T follicular helper cell (primary cell): ENCODE data around the gene EIF5AL1.
"Not testable (repeated sequence)": the region's sequence is repeated elsewhere in the genome, so short reads cannot be mapped to it uniquely, and the experiment has no call there.

ENCODE experiments used
- DNase-seq: peaks from one replicate; pipeline ENCODE4 v3.0.0-alpha.2; 2020; ENCODE audit warnings: low read depth

EIF5AL1 gene

GRCh38 chr10:79555354-79556309 lies 43.3 kb downstream of the EIF5AL1 start:
- no peak for DNase-seq

GRCh38 chr10:79556961-79557360 lies 44.6 kb downstream of the EIF5AL1 start:
- not testable (repeated sequence) for DNase-seq

GRCh38 chr10:79559726-79560125 lies 47.4 kb downstream of the EIF5AL1 start:
- DNase-seq: no peak

GRCh38 chr10:79560160-79560709 lies 47.9 kb downstream of the EIF5AL1 start, which contains the start of gene SFTPA2:
SFTPA2 (minus strand) TSS chr10:79560407; CDS start chr10:79559483, 924 bp downstream.
- DNase-seq: no peak

DNA sequence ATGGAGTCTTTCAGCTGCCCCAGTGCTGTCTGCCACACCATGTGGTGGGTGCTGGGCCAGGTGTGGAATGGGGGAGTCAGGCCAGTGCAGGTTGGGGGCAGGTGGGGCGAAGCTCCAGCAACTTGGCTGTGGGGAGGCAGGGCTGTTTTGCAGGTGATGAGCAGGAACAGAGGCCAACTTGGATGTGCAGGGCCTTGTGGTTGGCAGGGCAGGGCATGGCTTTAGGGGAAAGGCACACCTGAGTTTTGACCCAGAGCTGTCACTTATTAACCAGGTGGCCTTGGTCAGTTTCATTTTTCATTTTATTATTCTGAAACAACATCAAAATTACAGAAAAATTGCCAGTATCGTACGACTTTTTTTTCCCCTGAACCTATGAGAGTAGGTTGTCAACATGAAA lies 48.9 kb downstream of the EIF5AL1 start:
- no peak for DNase-seq

DNA sequence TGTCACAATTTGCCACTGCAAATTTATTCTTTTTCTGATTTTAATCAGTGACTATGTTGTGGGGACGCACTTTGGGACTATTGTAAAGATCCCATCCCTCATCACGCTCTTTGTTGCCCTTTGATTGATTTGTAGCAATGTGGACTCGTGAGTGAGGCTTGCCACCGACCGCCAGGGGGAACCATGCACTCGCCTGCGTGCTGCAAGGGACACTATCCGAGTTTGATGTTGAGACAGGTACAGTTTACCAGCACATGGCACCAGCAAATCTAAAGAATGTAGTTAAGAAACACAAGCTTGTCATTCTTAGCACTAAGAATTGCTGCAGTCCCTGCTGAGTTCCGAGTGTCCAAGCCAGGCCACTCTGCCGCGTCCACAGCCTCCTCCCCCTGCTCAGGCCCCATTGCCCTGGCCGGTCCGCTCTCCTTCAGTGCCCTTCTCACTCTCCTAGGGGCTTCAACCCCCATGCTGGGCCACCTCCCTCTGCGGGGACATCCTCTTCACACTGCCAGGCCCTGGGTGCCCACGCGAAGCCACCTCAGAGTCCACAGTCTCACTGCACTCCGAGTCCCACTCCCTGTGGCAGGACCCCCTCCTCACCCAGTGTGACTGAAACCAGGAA lies 49.9 kb downstream of the EIF5AL1 start:
- peak; percentile 33 for DNase-seq

DNA sequence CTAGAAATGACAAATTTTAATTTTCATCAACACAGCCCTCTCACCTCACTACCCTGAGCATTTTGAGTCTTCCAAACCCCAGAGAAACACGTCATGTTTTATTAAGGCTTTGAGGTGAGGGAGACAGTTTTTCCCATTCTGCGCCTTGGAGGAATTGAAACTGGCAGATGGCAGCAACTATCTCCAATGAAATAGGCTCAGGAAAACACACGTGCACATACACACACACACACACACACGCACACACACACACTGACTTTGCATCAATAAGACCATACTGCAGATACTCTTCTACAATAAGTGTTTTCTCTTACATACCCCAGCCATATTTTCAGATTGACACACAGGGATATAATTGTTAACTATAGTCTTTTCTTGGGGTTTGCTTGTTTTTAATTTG lies 51.1 kb downstream of the EIF5AL1 start:
- DNase-seq: no peak
